HG03139 (cell line): ENCODE data around the gene ASTN2.
A peak's percentile ranks its signal among the peaks of the same experiment; 100 is the strongest.

Experiments
- ATAC-seq: cut with Tn5 transposase; IDR thresholded peaks from one replicate; pipeline ENCODE4 v1.9.1; 2021; ENCODE audit not compliant: unreplicated experiment

Gene ASTN2

GRCh38 chr9:116596646-116597045, 818.2 kb downstream of the ASTN2 start:
- ATAC-seq, result no peak

- no peak for ATAC-seq
Measured at GRCh38 chr9:116594547-116594946, 820.3 kb downstream of the ASTN2 start.

GRCh38 chr9:116592970-116593369, 821.9 kb downstream of the ASTN2 start:
- ATAC-seq, result no peak

GRCh38 chr9:116589392-116590354, 825.2 kb downstream of the ASTN2 start:
- ATAC-seq, result no peak

GRCh38 chr9:116587919-116588318, 826.9 kb downstream of the ASTN2 start:
- no peak for ATAC-seq

GRCh38 chr9:116585896-116586295, 829.0 kb downstream of the ASTN2 start:
- ATAC-seq, result no peak

- ATAC-seq, result no peak
Measured at GRCh38 chr9:116585204-116585603, 829.7 kb downstream of the ASTN2 start.

GRCh38 chr9:116580853-116581252, 834.0 kb downstream of the ASTN2 start:
- no peak for ATAC-seq

- no peak for ATAC-seq
Measured at GRCh38 chr9:116576386-116576785, 838.5 kb downstream of the ASTN2 start.

- ATAC-seq, result no peak
Measured at GRCh38 chr9:116574027-116574679, 840.7 kb downstream of the ASTN2 start.

GRCh38 chr9:116572095-116572748, 842.6 kb downstream of the ASTN2 start:
- peak; percentile 73 for ATAC-seq

- no peak for ATAC-seq
Measured at GRCh38 chr9:116569111-116569510, 845.7 kb downstream of the ASTN2 start.

- ATAC-seq, result no peak
Measured at GRCh38 chr9:116566677-116567488, 848.0 kb downstream of the ASTN2 start.

GRCh38 chr9:116565986-116566385, 848.9 kb downstream of the ASTN2 start:
- ATAC-seq, result no peak

- ATAC-seq, result no peak
Measured at GRCh38 chr9:116564266-116564793, 850.5 kb downstream of the ASTN2 start.

- no peak for ATAC-seq
Measured at GRCh38 chr9:116558818-116559540, 855.9 kb downstream of the ASTN2 start.

GRCh38 chr9:116558035-116558434, 856.8 kb downstream of the ASTN2 start:
- no peak for ATAC-seq

- ATAC-seq, result no peak
Measured at GRCh38 chr9:116555556-116556155, 859.2 kb downstream of the ASTN2 start.

- ATAC-seq, result no peak
Measured at GRCh38 chr9:116555119-116555518, 859.7 kb downstream of the ASTN2 start.
